PFSK-1 (cell line): ENCODE data around the gene KCTD16.

Experiments
- FOXP2 ChIP-seq: optimal IDR thresholded peaks from 2 replicates; pipeline ENCODE3; 2011; ENCODE audit warnings: borderline replicate concordance, control low read depth, inconsistent platforms; ENCODE audit not compliant: insufficient read depth; ENCODE audit errors: extremely low read length, extremely low read depth
- POLR2AphosphoS5 ChIP-seq: IDR thresholded peaks from 2 replicates; pipeline ENCODE4 v1.6.1; 2012; ENCODE audit warnings: low read depth, mild to moderate bottlenecking, control low read depth, low read length, moderate library complexity
- SIN3A ChIP-seq: IDR thresholded peaks from 2 replicates; pipeline ENCODE4 v1.6.1; 2012; ENCODE audit warnings: mild to moderate bottlenecking, low read length, moderate library complexity, borderline replicate concordance; ENCODE audit not compliant: insufficient read depth
- TAF1 ChIP-seq: IDR thresholded peaks from 2 replicates; pipeline ENCODE4 v1.6.1; 2012; ENCODE audit warnings: low read length, control low read depth, borderline replicate concordance; ENCODE audit not compliant: insufficient read depth
- TF ChIP-seq, protein P1 (sequence below), 2 experiments: IDR thresholded peaks; 2 replicates each; pipeline versions ENCODE4 v1.6.1 to v1.8.0; 2011 to 2012; ENCODE audit warnings: low read depth in 2 of 2, low read length in 2 of 2, control low read depth in 1 of 2, inconsistent platforms in 1 of 2, mild to moderate bottlenecking in 1 of 2, moderate library complexity in 1 of 2; ENCODE audit not compliant: insufficient read depth in 1 of 2

The KCTD16 gene

GRCh38 chr5:144304688-144305087 is 134.0 kb downstream of the KCTD16 start:
- TF ChIP-seq TAF1: no peak
- TF ChIP-seq, protein P1, sequence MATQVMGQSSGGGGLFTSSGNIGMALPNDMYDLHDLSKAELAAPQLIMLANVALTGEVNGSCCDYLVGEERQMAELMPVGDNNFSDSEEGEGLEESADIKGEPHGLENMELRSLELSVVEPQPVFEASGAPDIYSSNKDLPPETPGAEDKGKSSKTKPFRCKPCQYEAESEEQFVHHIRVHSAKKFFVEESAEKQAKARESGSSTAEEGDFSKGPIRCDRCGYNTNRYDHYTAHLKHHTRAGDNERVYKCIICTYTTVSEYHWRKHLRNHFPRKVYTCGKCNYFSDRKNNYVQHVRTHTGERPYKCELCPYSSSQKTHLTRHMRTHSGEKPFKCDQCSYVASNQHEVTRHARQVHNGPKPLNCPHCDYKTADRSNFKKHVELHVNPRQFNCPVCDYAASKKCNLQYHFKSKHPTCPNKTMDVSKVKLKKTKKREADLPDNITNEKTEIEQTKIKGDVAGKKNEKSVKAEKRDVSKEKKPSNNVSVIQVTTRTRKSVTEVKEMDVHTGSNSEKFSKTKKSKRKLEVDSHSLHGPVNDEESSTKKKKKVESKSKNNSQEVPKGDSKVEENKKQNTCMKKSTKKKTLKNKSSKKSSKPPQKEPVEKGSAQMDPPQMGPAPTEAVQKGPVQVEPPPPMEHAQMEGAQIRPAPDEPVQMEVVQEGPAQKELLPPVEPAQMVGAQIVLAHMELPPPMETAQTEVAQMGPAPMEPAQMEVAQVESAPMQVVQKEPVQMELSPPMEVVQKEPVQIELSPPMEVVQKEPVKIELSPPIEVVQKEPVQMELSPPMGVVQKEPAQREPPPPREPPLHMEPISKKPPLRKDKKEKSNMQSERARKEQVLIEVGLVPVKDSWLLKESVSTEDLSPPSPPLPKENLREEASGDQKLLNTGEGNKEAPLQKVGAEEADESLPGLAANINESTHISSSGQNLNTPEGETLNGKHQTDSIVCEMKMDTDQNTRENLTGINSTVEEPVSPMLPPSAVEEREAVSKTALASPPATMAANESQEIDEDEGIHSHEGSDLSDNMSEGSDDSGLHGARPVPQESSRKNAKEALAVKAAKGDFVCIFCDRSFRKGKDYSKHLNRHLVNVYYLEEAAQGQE (IDR thresholded peaks at IDR 0.05; ENCODE audit: insufficient read depth in 1 of 2, low read depth in 2 of 2, low read length in 2 of 2): no peak
- TF ChIP-seq SIN3A: no peak
- no peak for TF ChIP-seq FOXP2
- no peak for TF ChIP-seq POLR2AphosphoS5

DNA sequence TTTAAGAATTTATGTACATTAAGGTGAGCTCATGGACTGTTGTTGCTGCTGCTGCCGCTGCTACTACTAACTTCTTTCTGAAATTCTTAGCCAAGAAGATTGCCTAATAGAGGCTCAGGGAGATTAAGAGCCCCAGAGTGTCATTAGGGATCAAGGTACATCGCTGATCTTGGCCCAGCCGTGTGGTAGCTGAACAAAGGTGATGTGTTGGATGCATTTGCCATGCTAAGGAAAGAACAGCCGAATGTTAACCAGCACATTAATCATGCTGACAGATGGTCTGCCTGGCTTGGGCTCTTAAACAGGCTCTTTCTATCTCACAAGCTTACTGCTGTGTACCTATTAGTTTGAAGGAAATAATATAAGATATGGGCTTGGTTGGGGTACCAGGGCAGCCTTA is 137.1 kb downstream of the KCTD16 start:
- TF ChIP-seq, protein P1 (IDR thresholded peaks at IDR 0.05; ENCODE audit: insufficient read depth in 1 of 2, low read depth in 2 of 2, low read length in 2 of 2): no peak
- TF ChIP-seq TAF1 (no peak), FOXP2 (no peak), SIN3A (no peak), POLR2AphosphoS5 (no peak)

DNA sequence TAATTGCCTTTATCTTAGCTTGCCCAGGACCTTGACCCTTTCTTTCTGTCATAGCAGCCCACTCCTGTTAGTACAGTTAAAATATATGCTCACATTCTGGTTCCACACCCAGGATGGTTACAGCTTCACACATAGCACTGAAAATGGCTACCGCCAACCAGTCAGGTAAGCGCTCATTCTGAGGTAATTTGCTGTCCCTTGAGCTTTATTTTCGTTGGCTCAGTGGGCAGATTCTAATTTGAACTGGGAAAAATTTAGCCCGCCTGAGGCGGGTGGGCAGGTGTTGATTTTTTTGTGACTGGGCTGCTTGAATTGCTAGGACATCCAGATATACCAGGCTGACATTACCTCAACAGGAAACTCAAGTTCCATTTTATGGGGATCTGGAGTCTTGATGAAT is 137.5 kb downstream of the KCTD16 start:
- no peak for TF ChIP-seq POLR2AphosphoS5
- no peak for TF ChIP-seq FOXP2
- TF ChIP-seq TAF1: no peak
- TF ChIP-seq, protein P1 (IDR thresholded peaks at IDR 0.05; ENCODE audit: insufficient read depth in 1 of 2, low read depth in 2 of 2, low read length in 2 of 2): no peak
- no peak for TF ChIP-seq SIN3A

DNA sequence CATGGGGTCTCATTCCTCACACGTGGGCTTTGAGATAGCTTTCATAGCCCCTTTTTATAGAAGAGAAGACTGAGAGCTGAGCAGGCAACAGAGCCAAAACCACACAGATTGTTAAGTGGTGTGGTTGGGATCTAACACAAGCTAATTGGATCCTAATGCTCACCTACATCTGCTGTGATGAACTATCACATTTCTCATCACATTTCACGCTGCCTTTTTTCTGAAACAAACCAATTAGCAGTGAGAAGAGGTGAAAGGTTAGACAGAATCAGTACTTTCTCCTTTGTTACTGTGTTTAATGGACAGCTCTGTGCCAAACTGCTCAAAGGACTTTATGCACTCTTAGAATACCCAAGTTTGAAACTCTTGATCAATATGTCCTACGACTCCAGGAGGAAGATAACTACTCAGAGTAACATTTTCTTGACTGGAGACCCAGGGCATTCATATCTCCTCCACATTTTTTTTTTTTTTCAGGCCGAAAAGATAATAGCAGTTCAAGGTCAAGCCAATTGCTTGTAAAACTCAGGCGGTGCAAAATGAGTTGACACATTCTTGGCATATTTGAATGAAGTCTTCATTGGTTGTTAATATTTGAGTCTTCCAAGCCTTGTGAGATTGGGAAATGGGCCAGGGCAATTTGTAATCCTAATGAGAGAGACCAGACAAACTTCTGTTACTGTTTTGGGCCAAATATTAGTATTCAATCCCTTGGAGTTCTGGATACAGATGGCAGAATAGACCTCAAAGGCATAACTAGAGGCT is 138.4 kb downstream of the KCTD16 start:
- TF ChIP-seq FOXP2: no peak
- TF ChIP-seq POLR2AphosphoS5: no peak
- no peak for TF ChIP-seq TAF1

GRCh38 chr5:144310621-144311020 is 139.9 kb downstream of the KCTD16 start:
- TF ChIP-seq FOXP2 (no peak), TAF1 (no peak), SIN3A (no peak), POLR2AphosphoS5 (no peak)
- TF ChIP-seq, protein P1 (IDR thresholded peaks at IDR 0.05; ENCODE audit: insufficient read depth in 1 of 2, low read depth in 2 of 2, low read length in 2 of 2): no peak
